Fibroblast of lung (primary cell): ENCODE data around the gene MRPL49.

Experiments used
- CTCF ChIP-seq, 2 donors: IDR thresholded peaks in 1 of 2; conservative IDR thresholded peaks in 1 of 2; 1 replicate in 1 of 2; 2 replicates in 1 of 2; pipeline ENCODE4 v1.5.1; 2011 to 2012; ENCODE audit warnings: low read length in 2 of 2, control low read depth in 1 of 2, inconsistent platforms in 1 of 2, low read depth in 1 of 2, mild to moderate bottlenecking in 1 of 2
- EZH2 ChIP-seq: IDR thresholded peaks from 2 replicates; pipeline ENCODE4 v1.5.1; 2012; ENCODE audit warnings: low read length, control low read depth, mild to moderate bottlenecking; ENCODE audit errors: missing control alignments

DNA sequence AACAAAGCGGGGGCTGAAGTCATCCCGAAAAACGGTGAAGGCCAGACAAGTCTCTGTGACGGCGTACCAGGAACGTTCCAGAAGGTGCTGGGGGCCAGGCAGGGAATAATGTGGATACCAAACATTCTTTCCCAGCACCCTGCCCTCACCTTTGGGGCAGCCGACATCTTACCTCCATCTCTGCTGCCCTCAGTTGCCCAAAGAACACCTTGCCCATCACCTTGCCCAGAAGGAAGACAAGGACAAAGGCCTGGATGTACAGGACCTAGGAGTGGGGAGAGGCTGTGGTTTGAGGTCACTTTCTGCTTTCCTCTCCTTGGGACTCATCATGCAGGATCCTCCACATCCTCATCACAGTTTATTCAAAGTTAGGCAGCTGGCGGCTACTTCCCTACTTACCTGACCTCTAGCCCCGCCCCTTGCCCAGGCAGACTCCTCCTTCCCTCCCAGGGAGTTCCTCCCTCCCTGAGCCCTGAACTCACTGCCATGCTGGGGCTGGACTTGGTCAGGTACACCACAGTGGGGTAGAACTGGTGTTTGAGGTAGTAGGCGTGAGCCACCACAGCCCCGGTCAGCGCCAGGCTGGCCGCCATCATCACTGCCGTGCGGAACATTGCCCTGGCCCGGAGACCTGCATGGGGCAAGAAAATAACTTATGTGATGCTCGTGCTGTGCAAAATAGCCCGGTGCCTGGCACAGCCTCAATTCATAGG, 11.0 kb downstream of the MRPL49 start:
- TF ChIP-seq EZH2: no peak
- TF ChIP-seq CTCF (conservative IDR thresholded peaks at IDR 0.05 in 1 of 2, IDR thresholded peaks at IDR 0.05 in 1 of 2; ENCODE audit: low read depth in 1 of 2, low read length in 2 of 2): no peak
